HEK293 (cell line): Measurements from ENCODE around the gene DARS2.

Experiments used
- GLIS2 ChIP-seq: fragments of 450-650 bp; formaldehyde crosslinking; IDR thresholded peaks from 2 replicates; pipeline ENCODE4 v1.5.1; 2016; ENCODE audit warnings: missing biosample characterization, missing genetic modification characterization
- HOXD13 ChIP-seq: sonication (generic); formaldehyde crosslinking; IDR thresholded peaks from 2 replicates; pipeline ENCODE4 v1.8.0; 2022; ENCODE audit warnings: missing genetic modification reagents, borderline replicate concordance
- REPIN1 ChIP-seq: fragments of 450-650 bp; formaldehyde crosslinking; IDR thresholded peaks from 2 replicates; pipeline ENCODE4 v1.5.1; 2017; ENCODE audit warnings: missing biosample characterization, missing genetic modification characterization, low read depth
- ZEB2 ChIP-seq: fragments of 450-650 bp; formaldehyde crosslinking; IDR thresholded peaks from 2 replicates; pipeline ENCODE4 v1.5.1; 2016; ENCODE audit warnings: missing biosample characterization, missing genetic modification characterization
- ZNF10 ChIP-seq: fragments of 450-650 bp; formaldehyde crosslinking; IDR thresholded peaks from 2 replicates; pipeline ENCODE4 v1.5.1; 2017; ENCODE audit warnings: missing biosample characterization, missing genetic modification characterization
- ZNF132 ChIP-seq: fragments of 450-650 bp; formaldehyde crosslinking; IDR thresholded peaks from 2 replicates; pipeline ENCODE4 v1.5.1; 2017; ENCODE audit warnings: missing biosample characterization, missing genetic modification characterization, borderline replicate concordance
- ZNF571 ChIP-seq: fragments of 450-650 bp; formaldehyde crosslinking; IDR thresholded peaks from 2 replicates; pipeline ENCODE4 v1.5.0; 2017; ENCODE audit warnings: missing biosample characterization, missing genetic modification characterization
- ZNF624 ChIP-seq: fragments of 450-650 bp; formaldehyde crosslinking; IDR thresholded peaks from 2 replicates; pipeline ENCODE4 v1.5.1; 2017; ENCODE audit warnings: missing biosample characterization, missing genetic modification characterization
- TF ChIP-seq, protein P1 (sequence below): fragments of 450-650 bp; formaldehyde crosslinking; IDR thresholded peaks from 2 replicates; pipeline ENCODE4 v1.5.1; 2016; ENCODE audit warnings: missing biosample characterization, missing genetic modification characterization
- TF ChIP-seq, protein P2 (sequence below): sonication (generic); formaldehyde crosslinking; IDR thresholded peaks from 2 replicates; pipeline ENCODE4 v1.8.1; 2022; ENCODE audit warnings: mild to moderate bottlenecking, moderate library complexity, missing genetic modification reagents
- TF ChIP-seq, protein P3 (sequence below): fragments of 450-650 bp; formaldehyde crosslinking; IDR thresholded peaks from 2 replicates; pipeline ENCODE4 v1.5.1; 2017; ENCODE audit warnings: missing biosample characterization, mild to moderate bottlenecking, missing genetic modification characterization, moderate library complexity
- TF ChIP-seq, protein P4 (sequence below): fragments of 450-650 bp; formaldehyde crosslinking; IDR thresholded peaks from 2 replicates; pipeline ENCODE4 v1.5.1; 2016; ENCODE audit warnings: missing biosample characterization, missing genetic modification characterization
- TF ChIP-seq, protein P5 (sequence below): fragments of 450-650 bp; formaldehyde crosslinking; conservative IDR thresholded peaks from 2 replicates; pipeline ENCODE4 v1.5.1; 2016; ENCODE audit warnings: low read depth, missing biosample characterization, missing genetic modification characterization

DARS2 gene

DNA sequence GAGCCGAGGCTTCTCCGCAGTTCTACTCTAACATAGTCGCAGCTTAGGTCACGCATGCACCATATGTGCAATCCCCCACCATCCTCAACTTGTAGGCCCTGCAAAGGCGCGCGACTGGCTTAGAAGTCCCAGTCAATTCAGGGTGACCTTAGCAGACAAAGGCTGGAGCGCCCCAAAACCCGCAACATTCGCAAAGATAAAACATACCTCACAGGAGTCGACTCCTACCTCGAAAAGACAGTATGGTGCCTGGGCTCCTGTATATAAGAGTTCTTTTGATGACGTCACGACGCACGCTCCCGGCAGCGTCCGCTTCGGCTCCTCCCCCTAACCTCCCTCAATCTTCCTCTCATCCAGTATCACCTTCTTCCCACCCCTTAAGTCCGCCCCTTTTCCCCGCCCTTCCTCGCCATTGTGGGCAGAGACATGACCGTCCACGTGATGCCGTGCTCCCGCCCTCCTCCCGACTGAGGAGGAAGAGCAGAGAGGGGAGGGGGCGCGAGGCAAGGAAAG lies 43.3 kb downstream of the DARS2 start, which contains the start of gene GAS5 (continued):
- TF ChIP-seq, protein P1, sequence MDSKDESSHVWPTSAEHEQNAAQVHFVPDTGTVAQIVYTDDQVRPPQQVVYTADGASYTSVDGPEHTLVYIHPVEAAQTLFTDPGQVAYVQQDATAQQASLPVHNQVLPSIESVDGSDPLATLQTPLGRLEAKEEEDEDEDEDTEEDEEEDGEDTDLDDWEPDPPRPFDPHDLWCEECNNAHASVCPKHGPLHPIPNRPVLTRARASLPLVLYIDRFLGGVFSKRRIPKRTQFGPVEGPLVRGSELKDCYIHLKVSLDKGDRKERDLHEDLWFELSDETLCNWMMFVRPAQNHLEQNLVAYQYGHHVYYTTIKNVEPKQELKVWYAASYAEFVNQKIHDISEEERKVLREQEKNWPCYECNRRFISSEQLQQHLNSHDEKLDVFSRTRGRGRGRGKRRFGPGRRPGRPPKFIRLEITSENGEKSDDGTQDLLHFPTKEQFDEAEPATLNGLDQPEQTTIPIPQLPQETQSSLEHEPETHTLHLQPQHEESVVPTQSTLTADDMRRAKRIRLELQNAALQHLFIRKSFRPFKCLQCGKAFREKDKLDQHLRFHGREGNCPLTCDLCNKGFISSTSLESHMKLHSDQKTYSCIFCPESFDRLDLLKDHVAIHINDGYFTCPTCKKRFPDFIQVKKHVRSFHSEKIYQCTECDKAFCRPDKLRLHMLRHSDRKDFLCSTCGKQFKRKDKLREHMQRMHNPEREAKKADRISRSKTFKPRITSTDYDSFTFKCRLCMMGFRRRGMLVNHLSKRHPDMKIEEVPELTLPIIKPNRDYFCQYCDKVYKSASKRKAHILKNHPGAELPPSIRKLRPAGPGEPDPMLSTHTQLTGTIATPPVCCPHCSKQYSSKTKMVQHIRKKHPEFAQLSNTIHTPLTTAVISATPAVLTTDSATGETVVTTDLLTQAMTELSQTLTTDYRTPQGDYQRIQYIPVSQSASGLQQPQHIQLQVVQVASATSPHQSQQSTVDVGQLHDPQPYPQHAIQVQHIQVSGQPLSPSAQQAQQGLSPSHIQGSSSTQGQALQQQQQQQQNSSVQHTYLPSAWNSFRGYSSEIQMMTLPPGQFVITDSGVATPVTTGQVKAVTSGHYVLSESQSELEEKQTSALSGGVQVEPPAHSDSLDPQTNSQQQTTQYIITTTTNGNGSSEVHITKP = no peak
- TF ChIP-seq ZNF132 (tag by site-specific recombination) (no peak), ZNF624 (tag by site-specific recombination) (no peak), GLIS2 (tag by site-specific recombination) (no peak), REPIN1 (tag by site-specific recombination) (no peak), ZNF10 (tag by site-specific recombination) (peak; percentile 49; the same call in 1 of the 2 replicates), ZNF571 (tag by site-specific recombination) (no peak), ZEB2 (tag by site-specific recombination) (no peak), HOXD13 (CRISPR knock-in tag) (no peak)
- TF ChIP-seq, protein P2, sequence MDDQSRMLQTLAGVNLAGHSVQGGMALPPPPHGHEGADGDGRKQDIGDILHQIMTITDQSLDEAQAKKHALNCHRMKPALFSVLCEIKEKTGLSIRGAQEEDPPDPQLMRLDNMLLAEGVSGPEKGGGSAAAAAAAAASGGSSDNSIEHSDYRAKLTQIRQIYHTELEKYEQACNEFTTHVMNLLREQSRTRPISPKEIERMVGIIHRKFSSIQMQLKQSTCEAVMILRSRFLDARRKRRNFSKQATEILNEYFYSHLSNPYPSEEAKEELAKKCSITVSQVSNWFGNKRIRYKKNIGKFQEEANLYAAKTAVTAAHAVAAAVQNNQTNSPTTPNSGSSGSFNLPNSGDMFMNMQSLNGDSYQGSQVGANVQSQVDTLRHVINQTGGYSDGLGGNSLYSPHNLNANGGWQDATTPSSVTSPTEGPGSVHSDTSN (CRISPR knock-in tag) = 0 out of 2 replicates have a peak, but pooled peaks have one; percentile 31
- TF ChIP-seq, protein P3, sequence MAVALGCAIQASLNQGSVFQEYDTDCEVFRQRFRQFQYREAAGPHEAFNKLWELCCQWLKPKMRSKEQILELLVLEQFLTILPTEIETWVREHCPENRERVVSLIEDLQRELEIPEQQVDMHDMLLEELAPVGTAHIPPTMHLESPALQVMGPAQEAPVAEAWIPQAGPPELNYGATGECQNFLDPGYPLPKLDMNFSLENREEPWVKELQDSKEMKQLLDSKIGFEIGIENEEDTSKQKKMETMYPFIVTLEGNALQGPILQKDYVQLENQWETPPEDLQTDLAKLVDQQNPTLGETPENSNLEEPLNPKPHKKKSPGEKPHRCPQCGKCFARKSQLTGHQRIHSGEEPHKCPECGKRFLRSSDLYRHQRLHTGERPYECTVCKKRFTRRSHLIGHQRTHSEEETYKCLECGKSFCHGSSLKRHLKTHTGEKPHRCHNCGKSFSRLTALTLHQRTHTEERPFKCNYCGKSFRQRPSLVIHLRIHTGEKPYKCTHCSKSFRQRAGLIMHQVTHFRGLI = no peak; the same call in 1 of the 2 replicates
- TF ChIP-seq, protein P4, sequence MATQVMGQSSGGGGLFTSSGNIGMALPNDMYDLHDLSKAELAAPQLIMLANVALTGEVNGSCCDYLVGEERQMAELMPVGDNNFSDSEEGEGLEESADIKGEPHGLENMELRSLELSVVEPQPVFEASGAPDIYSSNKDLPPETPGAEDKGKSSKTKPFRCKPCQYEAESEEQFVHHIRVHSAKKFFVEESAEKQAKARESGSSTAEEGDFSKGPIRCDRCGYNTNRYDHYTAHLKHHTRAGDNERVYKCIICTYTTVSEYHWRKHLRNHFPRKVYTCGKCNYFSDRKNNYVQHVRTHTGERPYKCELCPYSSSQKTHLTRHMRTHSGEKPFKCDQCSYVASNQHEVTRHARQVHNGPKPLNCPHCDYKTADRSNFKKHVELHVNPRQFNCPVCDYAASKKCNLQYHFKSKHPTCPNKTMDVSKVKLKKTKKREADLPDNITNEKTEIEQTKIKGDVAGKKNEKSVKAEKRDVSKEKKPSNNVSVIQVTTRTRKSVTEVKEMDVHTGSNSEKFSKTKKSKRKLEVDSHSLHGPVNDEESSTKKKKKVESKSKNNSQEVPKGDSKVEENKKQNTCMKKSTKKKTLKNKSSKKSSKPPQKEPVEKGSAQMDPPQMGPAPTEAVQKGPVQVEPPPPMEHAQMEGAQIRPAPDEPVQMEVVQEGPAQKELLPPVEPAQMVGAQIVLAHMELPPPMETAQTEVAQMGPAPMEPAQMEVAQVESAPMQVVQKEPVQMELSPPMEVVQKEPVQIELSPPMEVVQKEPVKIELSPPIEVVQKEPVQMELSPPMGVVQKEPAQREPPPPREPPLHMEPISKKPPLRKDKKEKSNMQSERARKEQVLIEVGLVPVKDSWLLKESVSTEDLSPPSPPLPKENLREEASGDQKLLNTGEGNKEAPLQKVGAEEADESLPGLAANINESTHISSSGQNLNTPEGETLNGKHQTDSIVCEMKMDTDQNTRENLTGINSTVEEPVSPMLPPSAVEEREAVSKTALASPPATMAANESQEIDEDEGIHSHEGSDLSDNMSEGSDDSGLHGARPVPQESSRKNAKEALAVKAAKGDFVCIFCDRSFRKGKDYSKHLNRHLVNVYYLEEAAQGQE (tag by site-specific recombination) = peak; percentile 57; the same call in 1 of the 2 replicates
- TF ChIP-seq, protein P5, sequence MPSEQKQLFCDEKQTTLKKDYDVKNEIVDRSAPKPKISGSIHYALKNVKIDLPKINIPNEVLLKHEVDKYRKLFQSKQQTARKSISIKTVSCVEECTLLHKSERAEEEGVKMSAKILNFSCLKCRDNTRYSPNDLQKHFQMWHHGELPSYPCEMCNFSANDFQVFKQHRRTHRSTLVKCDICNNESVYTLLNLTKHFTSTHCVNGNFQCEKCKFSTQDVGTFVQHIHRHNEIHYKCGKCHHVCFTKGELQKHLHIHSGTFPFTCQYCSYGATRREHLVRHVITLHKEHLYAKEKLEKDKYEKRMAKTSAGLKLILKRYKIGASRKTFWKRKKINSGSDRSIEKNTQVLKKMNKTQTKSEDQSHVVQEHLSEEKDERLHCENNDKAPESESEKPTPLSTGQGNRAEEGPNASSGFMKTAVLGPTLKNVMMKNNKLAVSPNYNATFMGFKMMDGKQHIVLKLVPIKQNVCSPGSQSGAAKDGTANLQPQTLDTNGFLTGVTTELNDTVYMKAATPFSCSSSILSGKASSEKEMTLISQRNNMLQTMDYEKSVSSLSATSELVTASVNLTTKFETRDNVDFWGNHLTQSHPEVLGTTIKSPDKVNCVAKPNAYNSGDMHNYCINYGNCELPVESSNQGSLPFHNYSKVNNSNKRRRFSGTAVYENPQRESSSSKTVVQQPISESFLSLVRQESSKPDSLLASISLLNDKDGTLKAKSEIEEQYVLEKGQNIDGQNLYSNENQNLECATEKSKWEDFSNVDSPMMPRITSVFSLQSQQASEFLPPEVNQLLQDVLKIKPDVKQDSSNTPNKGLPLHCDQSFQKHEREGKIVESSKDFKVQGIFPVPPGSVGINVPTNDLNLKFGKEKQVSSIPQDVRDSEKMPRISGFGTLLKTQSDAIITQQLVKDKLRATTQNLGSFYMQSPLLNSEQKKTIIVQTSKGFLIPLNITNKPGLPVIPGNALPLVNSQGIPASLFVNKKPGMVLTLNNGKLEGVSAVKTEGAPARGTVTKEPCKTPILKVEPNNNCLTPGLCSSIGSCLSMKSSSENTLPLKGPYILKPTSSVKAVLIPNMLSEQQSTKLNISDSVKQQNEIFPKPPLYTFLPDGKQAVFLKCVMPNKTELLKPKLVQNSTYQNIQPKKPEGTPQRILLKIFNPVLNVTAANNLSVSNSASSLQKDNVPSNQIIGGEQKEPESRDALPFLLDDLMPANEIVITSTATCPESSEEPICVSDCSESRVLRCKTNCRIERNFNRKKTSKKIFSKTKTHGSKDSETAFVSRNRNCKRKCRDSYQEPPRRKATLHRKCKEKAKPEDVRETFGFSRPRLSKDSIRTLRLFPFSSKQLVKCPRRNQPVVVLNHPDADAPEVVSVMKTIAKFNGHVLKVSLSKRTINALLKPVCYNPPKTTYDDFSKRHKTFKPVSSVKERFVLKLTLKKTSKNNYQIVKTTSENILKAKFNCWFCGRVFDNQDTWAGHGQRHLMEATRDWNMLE (tag by site-specific recombination) = no peak
- TF ChIP-seq, all 188 proteins: peak for 54
